ENCODE results near the gene LMNA.

- TF ChIP-seq CTCF (conservative IDR thresholded peaks at IDR 0.05; ENCODE audit: low read depth, low read length) (no peak), EZH2 (IDR thresholded peaks at IDR 0.05; ENCODE audit: borderline replicate concordance, low read depth, low read length, poor library complexity, severe bottlenecking) (no peak)
Observed at GRCh38 chr1:156106624-156107488, 7.7 kb upstream of the LMNA start.

All from A673 (cell line).